GM19452 (cell line): ENCODE measurements around the gene HMCES.
"Not testable (repeated sequence)": the region's sequence is repeated elsewhere in the genome, so short reads cannot be mapped to it uniquely, and the experiment has no call there.

Source experiments
- ATAC-seq: cut with Tn5 transposase; IDR thresholded peaks from one replicate; pipeline ENCODE4 v1.9.1; 2021; ENCODE audit not compliant: unreplicated experiment

HMCES gene

GRCh38 chr3:129320261-129320660 lies 41.6 kb downstream of the HMCES start:
- no peak for ATAC-seq

GRCh38 chr3:129320825-129321487 lies 42.3 kb downstream of the HMCES start:
- no peak for ATAC-seq

- no peak for ATAC-seq
These were observed 43.2 kb downstream of the HMCES start for GRCh38 chr3:129321887-129322286.

GRCh38 chr3:129323651-129324294 lies 45.1 kb downstream of the HMCES start:
- no peak for ATAC-seq

- ATAC-seq: no peak
These were observed 46.2 kb downstream of the HMCES start for GRCh38 chr3:129324855-129325254.

GRCh38 chr3:129325383-129325782 lies 46.7 kb downstream of the HMCES start:
- no peak for ATAC-seq

- no peak for ATAC-seq
These were observed 47.5 kb downstream of the HMCES start for GRCh38 chr3:129326138-129326537.

GRCh38 chr3:129326595-129326994 lies 47.9 kb downstream of the HMCES start:
- no peak for ATAC-seq

- ATAC-seq: no peak
These were observed 48.8 kb downstream of the HMCES start for GRCh38 chr3:129327510-129327909.

- no peak for ATAC-seq
These were observed 51.2 kb downstream of the HMCES start for GRCh38 chr3:129329858-129330257.

- no peak for ATAC-seq
These were observed 51.7 kb downstream of the HMCES start for GRCh38 chr3:129330409-129330808.

- no peak for ATAC-seq
These were observed 55.2 kb downstream of the HMCES start for GRCh38 chr3:129333891-129334290.

- ATAC-seq: no peak
These were observed 57.5 kb downstream of the HMCES start for GRCh38 chr3:129336093-129336706.

- not testable (repeated sequence) for ATAC-seq
These were observed 59.0 kb downstream of the HMCES start for GRCh38 chr3:129337719-129338118.

GRCh38 chr3:129339186-129339585 lies 60.5 kb downstream of the HMCES start:
- ATAC-seq: not testable (repeated sequence)

GRCh38 chr3:129339833-129340232 lies 61.2 kb downstream of the HMCES start:
- ATAC-seq: not testable (repeated sequence)

- ATAC-seq: no peak
These were observed 62.9 kb downstream of the HMCES start for GRCh38 chr3:129341331-129342141.

- no peak for ATAC-seq
These were observed 65.1 kb downstream of the HMCES start for GRCh38 chr3:129343643-129344360.

- ATAC-seq: no peak
These were observed 66.0 kb downstream of the HMCES start for GRCh38 chr3:129344540-129345220.

- ATAC-seq: no peak
These were observed 66.6 kb downstream of the HMCES start for GRCh38 chr3:129345281-129345680.
